ENCODE results near the gene EIF2B4. TPM values are rescaled to one million over a fixed set of nuclear protein-coding genes. Genes with fewer than 3 reads are reported as not detected.

The EIF2B4 gene
- total and polyA plus RNA-seq, 2 of the 13 experiments (the other 11 are each of a cell fraction or from before 2014, with no cell fraction given): 91.5 to 96.4 TPM

DNA sequence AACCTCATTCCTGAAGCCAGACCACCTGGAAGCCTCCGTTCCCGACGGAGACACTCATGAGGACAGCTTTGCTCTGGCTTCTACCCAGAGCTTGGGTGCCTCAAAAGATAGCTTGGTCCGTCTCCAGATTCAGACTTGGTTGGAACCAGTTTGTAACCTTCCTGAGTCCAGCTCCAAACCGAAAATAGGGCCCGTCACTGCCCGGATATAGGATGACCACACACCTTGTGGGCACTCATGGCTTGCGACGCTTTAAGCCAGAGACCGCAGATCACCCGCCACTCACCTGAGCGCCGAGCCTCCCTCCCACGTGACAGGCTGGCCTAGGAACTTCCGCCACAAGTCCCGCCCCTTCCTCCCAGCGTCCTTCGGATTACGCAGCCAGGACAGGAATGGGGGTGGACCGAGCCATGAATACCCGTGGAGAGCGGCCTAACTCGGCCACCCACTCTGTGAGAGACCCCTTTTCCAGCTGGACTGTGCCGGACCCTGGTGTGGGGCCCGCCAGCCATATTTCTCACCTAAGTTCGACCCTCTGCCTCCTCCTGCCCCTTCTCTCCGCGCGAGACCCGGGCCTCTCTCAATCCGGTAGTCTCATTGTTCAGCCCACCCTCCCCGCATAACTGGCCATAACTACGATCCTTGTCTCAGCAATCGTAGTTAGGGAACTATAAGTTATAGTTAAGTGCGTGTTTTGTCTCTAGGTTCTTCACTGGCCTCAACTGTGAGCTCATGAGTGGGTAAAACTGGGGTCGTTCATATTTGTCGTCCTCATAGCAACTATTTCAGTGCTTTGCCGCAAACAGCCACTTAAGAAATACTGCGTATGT, 47.2 kb downstream of the EIF2B4 start, which contains the start of gene MPV17 (continued):
- no peak for TF ChIP-seq CENPBD1 (CRISPR knock-in tag; IDR thresholded peaks at IDR 0.05; ENCODE audit: borderline replicate concordance, low read depth)
- peak; percentile 97 for TF ChIP-seq GABPA (IDR thresholded peaks at IDR 0.05; ENCODE audit: low read depth, low read length)
- TF ChIP-seq GABPA (CRISPR knock-in tag; IDR thresholded peaks at IDR 0.05; ENCODE audit: low read depth): peak; percentile 99
- TF ChIP-seq GMEB1 (CRISPR knock-in tag; IDR thresholded peaks at IDR 0.05; ENCODE audit: borderline replicate concordance): peak; percentile 79
- TF ChIP-seq, protein P1, sequence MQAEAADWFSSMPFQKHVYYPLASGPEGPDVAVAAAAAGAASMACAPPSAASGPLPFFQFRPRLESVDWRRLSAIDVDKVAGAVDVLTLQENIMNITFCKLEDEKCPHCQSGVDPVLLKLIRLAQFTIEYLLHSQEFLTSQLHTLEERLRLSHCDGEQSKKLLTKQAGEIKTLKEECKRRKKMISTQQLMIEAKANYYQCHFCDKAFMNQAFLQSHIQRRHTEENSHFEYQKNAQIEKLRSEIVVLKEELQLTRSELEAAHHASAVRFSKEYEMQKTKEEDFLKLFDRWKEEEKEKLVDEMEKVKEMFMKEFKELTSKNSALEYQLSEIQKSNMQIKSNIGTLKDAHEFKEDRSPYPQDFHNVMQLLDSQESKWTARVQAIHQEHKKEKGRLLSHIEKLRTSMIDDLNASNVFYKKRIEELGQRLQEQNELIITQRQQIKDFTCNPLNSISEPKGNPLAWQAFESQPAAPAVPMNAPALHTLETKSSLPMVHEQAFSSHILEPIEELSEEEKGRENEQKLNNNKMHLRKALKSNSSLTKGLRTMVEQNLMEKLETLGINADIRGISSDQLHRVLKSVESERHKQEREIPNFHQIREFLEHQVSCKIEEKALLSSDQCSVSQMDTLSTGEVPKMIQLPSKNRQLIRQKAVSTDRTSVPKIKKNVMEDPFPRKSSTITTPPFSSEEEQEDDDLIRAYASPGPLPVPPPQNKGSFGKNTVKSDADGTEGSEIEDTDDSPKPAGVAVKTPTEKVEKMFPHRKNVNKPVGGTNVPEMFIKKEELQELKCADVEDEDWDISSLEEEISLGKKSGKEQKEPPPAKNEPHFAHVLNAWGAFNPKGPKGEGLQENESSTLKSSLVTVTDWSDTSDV (CRISPR knock-in tag; IDR thresholded peaks at IDR 0.05): peak; percentile 63; the same call in 1 of the 2 replicates
- TF ChIP-seq CBX1 (IDR thresholded peaks at IDR 0.05; ENCODE audit: low read depth): peak; percentile 96
- peak; percentile 71; the same call in 1 of the 2 replicates for TF ChIP-seq ZFP37 (CRISPR knock-in tag; IDR thresholded peaks at IDR 0.05; ENCODE audit: borderline replicate concordance)
- TF ChIP-seq ATM (IDR thresholded peaks at IDR 0.05; ENCODE audit: borderline replicate concordance): no peak
- TF ChIP-seq, protein P2, sequence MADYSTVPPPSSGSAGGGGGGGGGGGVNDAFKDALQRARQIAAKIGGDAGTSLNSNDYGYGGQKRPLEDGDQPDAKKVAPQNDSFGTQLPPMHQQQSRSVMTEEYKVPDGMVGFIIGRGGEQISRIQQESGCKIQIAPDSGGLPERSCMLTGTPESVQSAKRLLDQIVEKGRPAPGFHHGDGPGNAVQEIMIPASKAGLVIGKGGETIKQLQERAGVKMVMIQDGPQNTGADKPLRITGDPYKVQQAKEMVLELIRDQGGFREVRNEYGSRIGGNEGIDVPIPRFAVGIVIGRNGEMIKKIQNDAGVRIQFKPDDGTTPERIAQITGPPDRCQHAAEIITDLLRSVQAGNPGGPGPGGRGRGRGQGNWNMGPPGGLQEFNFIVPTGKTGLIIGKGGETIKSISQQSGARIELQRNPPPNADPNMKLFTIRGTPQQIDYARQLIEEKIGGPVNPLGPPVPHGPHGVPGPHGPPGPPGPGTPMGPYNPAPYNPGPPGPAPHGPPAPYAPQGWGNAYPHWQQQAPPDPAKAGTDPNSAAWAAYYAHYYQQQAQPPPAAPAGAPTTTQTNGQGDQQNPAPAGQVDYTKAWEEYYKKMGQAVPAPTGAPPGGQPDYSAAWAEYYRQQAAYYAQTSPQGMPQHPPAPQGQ (CRISPR knock-in tag; IDR thresholded peaks at IDR 0.05; ENCODE audit: borderline replicate concordance): no peak; the same call in 1 of the 2 replicates
- no peak for TF ChIP-seq RARG (CRISPR knock-in tag; IDR thresholded peaks at IDR 0.05; ENCODE audit: low read depth)
- TF ChIP-seq TOPORS (CRISPR knock-in tag; IDR thresholded peaks at IDR 0.05): peak; percentile 92
- TF ChIP-seq ZFP1 (CRISPR knock-in tag; IDR thresholded peaks at IDR 0.05): no peak; the same call in none of the 2 replicates
- TF ChIP-seq ARNT (IDR thresholded peaks at IDR 0.05): no peak
- TF ChIP-seq, protein P3, sequence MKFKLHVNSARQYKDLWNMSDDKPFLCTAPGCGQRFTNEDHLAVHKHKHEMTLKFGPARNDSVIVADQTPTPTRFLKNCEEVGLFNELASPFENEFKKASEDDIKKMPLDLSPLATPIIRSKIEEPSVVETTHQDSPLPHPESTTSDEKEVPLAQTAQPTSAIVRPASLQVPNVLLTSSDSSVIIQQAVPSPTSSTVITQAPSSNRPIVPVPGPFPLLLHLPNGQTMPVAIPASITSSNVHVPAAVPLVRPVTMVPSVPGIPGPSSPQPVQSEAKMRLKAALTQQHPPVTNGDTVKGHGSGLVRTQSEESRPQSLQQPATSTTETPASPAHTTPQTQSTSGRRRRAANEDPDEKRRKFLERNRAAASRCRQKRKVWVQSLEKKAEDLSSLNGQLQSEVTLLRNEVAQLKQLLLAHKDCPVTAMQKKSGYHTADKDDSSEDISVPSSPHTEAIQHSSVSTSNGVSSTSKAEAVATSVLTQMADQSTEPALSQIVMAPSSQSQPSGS (CRISPR knock-in tag; IDR thresholded peaks at IDR 0.05): peak; percentile 84; the same call in 1 of the 2 replicates
- TF ChIP-seq SIX4 (CRISPR knock-in tag; IDR thresholded peaks at IDR 0.05): peak; percentile 57
- TF ChIP-seq ZNF850 (CRISPR knock-in tag; conservative IDR thresholded peaks at IDR 0.05): no peak
- TF ChIP-seq, protein P4, sequence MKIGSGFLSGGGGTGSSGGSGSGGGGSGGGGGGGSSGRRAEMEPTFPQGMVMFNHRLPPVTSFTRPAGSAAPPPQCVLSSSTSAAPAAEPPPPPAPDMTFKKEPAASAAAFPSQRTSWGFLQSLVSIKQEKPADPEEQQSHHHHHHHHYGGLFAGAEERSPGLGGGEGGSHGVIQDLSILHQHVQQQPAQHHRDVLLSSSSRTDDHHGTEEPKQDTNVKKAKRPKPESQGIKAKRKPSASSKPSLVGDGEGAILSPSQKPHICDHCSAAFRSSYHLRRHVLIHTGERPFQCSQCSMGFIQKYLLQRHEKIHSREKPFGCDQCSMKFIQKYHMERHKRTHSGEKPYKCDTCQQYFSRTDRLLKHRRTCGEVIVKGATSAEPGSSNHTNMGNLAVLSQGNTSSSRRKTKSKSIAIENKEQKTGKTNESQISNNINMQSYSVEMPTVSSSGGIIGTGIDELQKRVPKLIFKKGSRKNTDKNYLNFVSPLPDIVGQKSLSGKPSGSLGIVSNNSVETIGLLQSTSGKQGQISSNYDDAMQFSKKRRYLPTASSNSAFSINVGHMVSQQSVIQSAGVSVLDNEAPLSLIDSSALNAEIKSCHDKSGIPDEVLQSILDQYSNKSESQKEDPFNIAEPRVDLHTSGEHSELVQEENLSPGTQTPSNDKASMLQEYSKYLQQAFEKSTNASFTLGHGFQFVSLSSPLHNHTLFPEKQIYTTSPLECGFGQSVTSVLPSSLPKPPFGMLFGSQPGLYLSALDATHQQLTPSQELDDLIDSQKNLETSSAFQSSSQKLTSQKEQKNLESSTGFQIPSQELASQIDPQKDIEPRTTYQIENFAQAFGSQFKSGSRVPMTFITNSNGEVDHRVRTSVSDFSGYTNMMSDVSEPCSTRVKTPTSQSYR (CRISPR knock-in tag; IDR thresholded peaks at IDR 0.05; ENCODE audit: borderline replicate concordance): peak; percentile 81; the same call in 1 of the 2 replicates
